ENCODE data around the gene TOMM7.
"Not testable (repeated sequence)": the region's sequence is repeated elsewhere in the genome, so short reads cannot be mapped to it uniquely, and the experiment has no call there.

- TF ChIP-seq ZNF232 (CRISPR knock-in tag; IDR thresholded peaks at IDR 0.05); ZNF511 (CRISPR knock-in tag; IDR thresholded peaks at IDR 0.05); RFX5 (IDR thresholded peaks at IDR 0.05; ENCODE audit: low read depth, low read length); DPF2 (IDR thresholded peaks at IDR 0.05): not testable (repeated sequence)
Observed at GRCh38 chr7:22850394-22850793, 27.7 kb upstream of the TOMM7 start.

Data from K562 (cell line).